ENCODE measurements around the gene HSP90AB1.

Gene HSP90AB1

DNA sequence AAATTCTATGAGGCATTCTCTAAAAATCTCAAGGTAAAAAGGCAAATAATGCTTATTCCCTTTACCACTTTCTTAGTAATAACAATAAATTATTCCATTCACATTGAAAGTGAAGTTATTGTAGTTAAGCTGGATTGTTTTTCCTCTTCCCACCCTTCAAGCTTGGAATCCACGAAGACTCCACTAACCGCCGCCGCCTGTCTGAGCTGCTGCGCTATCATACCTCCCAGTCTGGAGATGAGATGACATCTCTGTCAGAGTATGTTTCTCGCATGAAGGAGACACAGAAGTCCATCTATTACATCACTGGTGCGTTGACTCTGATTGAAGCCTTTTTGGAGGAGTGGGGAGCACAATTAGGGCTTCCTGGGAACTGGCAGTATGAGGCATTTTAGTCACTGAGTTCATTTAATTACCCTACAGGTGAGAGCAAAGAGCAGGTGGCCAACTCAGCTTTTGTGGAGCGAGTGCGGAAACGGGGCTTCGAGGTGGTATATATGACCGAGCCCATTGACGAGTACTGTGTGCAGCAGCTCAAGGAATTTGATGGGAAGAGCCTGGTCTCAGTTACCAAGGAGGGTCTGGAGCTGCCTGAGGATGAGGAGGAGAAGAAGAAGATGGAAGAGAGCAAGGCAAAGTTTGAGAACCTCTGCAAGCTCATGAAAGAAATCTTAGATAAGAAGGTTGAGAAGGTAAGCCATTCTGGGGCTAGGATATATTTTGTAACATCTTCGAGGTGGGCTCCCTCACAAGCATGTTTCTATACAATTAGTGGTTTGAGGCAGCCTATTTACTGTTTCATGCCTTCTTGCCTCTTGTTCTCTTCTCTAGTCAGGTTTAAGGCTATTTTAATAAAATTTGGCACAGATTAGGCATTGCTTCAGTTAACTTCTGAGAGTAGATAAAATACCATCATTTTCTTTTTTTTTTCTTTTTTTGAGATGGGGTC lies 4.9 kb downstream of the HSP90AB1 start:
- DNase-seq, result peak in 2 of 10 donors; percentile 22 to 34
- intact Hi-C loops (cut with DNase I), result no loop called here

DNA sequence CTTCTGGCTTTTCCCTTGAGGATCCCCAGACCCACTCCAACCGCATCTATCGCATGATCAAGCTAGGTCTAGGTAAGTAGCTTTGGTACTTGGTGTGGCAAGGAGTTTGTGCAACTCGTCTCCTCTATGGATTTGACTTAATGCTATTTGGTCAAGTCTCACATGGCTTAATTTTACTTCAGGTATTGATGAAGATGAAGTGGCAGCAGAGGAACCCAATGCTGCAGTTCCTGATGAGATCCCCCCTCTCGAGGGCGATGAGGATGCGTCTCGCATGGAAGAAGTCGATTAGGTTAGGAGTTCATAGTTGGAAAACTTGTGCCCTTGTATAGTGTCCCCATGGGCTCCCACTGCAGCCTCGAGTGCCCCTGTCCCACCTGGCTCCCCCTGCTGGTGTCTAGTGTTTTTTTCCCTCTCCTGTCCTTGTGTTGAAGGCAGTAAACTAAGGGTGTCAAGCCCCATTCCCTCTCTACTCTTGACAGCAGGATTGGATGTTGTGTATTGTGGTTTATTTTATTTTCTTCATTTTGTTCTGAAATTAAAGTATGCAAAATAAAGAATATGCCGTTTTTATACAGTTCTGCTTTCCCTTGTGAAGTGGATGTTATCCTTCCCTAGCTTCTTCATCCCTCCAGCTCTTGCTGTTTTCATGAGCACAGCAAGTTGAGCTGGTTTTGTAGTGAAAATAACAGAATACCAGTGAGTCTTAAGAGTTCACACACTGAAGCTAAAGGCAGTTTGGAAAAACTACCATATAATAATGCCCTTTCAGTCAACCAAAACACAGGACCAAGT lies 6.6 kb downstream of the HSP90AB1 start:
- intact Hi-C loops (cut with DNase I), result no loop called here
- peak in 2 of 10 donors; percentile 63 to 82 for DNase-seq

DNA sequence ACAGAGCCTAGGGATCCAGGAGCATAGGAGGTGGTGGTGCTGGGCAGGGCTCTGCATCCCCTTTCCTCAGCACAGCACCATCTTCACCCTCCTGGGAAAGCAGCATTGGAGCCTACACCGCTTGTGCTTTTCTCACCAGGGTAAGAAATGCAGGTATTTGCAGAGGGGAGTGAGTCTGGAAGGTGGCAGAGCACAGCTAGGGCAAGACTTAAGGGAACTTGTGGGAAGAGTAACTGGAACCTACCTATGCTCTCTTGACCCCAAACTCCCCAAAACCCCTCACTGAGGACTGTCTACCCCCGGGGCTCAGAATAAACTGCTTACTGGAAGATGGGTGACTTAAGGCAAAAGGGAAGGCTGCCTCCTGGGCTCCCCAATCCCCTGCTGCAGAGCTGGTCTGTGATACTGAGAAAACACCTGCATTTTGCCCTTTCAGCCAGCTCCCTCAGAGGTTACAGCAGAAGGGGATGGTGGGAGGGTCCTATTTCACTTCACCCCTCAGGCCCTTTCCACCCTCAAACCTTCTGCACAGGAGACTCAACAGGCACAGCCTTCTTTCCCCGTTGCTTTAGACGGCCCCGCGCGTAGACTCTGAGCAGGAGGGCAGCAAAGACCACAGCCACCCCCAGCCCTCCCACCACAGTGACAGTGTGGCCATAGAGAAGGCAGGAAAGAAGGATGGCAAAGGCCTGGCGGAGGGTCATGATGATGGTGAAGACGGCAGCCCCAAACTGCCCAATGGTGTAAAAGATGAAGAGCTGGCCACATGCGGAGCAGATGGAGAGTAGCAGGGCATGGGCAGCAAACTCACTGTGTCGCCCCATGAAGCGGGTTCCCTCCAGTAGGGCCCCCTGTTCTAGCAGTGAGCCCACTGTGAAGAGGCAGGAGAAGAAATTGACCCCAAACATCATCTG lies 7.5 kb downstream of the HSP90AB1 start:
- DNase-seq, result peak in 2 of 10 donors; percentile 67 to 79
- intact Hi-C loops (cut with DNase I), result no loop called here

DNA sequence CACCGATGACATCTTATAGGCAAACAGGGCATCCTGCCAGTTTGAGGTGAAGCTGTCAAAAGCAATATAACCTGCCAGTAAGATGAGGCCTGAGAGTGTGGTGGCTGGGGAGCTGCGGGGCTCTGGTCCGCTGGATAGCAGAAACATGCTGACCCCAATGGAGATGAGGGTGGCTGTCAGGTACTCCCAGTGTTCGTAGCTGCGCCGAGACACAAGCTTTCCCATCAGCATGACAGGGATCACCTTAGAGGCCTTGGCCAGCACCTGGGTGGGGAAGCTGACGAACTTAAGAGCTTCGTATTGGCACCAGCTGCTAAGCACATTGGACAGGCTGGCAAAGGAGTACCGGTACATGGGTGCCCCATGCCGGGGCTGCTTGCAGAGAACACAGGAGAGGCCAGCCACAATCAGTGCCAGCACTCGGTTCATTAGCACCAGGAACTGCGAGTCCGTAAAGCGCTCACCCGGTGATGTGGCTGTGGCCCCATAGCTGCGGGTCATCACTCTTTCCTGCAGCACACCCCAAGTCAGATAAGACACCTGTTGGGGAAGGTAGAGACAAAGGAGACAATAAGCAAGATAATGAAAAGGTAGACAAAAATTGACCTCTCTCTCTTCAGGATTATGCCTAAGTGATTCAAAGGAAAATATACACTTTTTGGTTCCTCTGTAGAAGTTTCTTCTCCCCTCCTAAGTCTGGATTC lies 8.4 kb downstream of the HSP90AB1 start:
- intact Hi-C loops (cut with DNase I), result no loop called here
- peak in 2 of 10 donors; percentile 80 to 81 for DNase-seq

DNA sequence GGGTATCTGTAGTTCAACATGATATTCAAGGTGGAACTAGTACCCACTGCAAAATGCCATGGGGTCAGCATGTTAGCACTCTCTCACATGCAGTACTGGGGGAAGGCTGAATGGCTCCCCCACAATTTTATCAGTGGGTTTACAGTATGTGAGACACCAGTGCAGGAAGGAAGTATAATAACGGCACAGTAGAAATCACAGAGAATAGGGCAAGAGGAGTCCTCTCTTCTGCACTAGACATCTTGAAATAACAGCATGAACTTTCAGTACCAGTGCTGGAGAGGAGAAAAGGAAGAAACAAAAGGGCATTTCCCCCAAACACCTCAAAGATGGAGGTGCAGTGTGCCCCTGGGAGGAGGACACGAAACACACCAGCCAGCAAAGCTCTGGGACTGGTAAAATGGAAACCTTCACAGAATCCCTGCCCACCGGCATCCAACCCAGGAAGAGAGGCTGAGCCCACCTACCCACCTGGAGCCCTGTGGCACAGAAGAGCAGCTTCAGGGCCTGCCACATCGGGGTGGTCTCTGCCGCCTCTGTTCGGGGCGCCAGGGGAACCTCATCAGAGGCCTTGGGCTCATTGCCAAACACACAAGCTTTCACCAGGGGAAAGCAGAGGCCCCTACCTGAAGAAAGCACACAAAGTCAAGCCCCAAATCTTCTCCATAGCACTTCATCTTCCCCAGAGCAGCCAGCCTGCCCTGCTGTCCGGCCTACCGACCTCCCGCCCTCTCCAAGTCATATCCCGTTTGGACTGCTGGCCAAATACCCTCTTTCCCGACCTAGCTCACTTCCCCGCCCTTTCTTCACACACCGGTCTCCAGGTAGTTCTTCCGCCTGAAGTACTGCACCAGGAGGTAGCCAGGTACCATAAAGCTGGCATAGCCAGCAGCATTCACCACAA lies 9.2 kb downstream of the HSP90AB1 start:
- DNase-seq, result peak in 2 of 10 donors; percentile 46 to 83
- intact Hi-C loops (cut with DNase I), result no loop called here

DNA sequence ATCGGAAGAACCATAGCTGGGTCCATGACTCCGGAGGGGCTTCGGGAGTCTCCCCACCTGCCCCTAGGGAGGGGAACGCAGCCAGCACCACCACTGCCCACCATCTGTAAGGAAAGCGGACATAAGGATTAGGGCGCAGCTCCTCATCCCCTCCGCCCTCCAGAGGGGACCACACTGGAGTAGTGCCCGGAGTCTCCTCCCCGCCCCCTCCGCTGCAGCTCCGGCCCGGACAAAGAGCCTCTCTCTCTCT lies 9.8 kb downstream of the HSP90AB1 start:
- intact Hi-C loops (cut with DNase I), result loop anchor here (1.0 kb wide), 1 partner anchor 9 kb away; the partner anchor contains the start of gene HSP90AB1
- no peak for DNase-seq

DNA sequence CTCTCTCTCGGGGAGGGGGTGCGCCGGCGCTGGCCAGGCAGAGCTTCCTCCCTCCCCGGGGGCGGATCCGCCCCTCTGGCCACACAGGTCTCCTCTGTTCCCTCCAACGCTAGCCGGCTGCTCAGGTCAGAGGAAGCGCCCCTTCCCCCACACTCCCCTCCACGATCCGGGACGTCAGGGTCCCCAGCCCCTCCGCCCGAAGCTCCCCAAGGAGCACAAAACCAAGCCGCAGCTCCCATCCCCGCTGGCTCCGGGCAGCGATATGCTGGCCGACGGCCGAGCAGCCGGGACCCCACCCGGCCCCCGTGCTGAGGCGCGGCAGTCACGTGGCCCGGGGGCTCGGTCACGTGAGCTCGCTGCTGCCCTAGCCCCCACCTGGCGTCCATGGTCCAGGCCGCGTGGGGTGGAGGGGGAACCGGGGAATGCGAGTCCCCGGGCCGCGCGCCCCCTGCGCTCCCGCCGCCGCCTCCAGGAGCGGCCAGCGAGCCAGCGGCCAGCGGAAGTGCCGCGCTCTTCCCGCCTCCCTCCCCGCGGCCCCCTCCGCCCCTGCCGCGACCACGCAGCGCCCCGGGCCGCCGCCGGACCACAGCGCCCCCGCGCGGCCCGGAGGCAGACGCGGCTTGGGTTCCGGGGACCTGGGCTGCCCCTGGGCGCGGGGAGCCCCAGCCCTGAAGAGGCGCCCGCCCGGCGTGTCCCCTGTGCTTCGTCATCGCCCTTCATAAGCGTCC lies 10.3 kb downstream of the HSP90AB1 start, which contains the start of gene SLC35B2:
Gene SLC35B2 (minus strand): TSS at position 504 of the 728 bp plus-strand sequence. CDS start 118 bp downstream, at position 386.
- DNase-seq, result peak; percentile 79 to 98 (median 86)
- intact Hi-C loops (cut with DNase I), result loop anchor here (1.0 kb wide), 1 partner anchor 10 kb away; the partner anchor contains the start of gene HSP90AB1

DNA sequence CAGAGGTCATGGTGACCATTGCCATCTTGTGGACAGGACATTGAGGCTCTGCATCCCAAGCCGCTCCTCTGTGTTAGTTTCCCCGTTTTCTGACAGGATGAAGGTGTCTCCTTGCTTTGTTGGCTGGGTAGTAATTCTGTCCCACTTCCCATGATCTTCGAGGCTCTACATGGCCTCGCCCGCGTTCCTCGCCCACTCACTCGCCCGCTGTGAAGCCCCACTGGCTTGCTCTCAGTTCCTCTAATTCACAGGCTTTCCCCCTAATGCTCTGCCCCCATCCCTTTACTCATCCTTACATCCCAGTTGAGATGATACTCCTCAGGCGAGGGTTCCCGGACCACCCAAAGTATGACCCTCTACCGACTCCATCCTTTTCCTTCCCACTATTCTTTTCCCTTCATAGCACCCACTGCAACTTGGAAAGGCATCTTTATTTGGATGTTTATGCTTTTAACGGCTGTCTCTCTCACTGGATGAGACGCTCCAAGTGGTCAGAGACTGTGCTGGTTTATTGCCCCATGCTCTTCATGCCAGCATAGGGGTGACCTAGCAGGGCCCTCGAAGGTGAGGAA lies 10.9 kb downstream of the HSP90AB1 start:
- intact Hi-C loops (cut with DNase I), result loop anchor here (1.0 kb wide), 1 partner anchor 11 kb away; the partner anchor contains the start of gene HSP90AB1
- no peak for DNase-seq

DNA sequence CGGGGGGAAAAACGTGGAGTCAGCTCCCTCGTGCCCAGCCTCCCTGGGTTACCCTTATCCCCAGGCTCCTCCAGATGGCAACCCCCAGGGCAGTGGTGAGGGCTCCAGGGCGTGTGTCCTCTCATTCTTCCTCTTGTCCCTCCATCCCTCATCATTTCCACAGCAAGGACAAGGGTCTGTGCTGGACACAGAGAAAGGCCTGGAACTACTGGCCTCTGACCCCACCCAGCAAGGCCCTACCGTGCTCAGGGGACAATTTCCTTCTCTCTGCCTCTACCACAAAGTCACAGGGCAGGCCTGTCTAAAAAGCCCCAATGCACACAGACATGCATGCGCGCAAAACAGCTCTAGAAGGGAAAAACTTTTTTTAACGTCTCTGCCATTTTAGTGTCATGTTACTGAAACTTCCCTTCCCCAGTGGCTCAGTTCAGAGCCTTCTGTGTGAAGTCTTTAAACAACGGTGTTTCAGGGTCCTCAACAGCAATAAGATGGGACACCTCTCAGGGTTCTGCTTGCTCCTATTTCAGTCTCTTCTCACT lies 11.5 kb downstream of the HSP90AB1 start:
- intact Hi-C loops (cut with DNase I), result no loop called here
- peak in 3 of 10 donors; percentile 46 to 61 (median 57) for DNase-seq

DNA sequence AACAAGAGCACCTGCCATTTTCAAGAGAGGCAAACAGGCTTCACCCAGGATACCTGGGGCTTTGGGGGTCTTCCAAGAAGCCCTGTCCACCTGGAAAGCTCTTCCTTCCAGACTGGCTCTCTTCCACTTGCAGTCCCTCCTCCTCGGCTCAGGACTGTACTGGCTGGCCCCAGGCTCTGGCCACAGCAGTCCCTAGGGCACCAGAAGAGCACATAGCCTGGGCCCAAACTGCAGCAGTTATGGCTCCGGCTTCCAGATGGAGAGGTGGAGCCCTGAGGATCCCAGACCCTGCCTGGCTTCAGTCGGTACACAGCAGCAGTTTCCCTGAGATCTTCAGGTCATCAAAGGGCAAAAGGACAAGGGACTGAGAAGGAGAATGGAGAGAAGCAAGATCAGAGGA lies 12.0 kb downstream of the HSP90AB1 start:
- DNase-seq, result peak in 2 of 10 donors; percentile 52 to 73
- intact Hi-C loops (cut with DNase I), result no loop called here

DNA sequence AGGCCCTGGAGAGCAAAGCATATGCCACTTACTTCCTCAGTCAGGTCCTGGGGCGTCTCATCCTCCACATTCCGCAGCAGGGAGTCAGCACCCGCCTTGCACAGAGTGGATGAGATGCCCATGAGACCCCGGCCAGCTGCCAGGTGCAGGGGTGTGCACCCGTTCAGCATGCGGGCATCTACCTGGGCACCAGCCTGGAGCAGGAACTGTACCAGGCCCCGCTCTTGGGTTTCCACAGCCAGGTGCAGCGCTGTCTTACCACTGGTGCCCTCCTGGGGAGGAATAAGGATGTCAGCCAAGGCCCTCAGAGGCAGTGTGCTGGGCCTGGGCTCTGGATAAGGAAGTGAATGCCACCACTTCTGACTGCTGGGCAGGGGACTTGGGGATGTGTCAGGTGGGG lies 13.1 kb downstream of the HSP90AB1 start:
- DNase-seq, result peak in 3 of 10 donors; percentile 54 to 72 (median 66)
- intact Hi-C loops (cut with DNase I), result no loop called here

DNA sequence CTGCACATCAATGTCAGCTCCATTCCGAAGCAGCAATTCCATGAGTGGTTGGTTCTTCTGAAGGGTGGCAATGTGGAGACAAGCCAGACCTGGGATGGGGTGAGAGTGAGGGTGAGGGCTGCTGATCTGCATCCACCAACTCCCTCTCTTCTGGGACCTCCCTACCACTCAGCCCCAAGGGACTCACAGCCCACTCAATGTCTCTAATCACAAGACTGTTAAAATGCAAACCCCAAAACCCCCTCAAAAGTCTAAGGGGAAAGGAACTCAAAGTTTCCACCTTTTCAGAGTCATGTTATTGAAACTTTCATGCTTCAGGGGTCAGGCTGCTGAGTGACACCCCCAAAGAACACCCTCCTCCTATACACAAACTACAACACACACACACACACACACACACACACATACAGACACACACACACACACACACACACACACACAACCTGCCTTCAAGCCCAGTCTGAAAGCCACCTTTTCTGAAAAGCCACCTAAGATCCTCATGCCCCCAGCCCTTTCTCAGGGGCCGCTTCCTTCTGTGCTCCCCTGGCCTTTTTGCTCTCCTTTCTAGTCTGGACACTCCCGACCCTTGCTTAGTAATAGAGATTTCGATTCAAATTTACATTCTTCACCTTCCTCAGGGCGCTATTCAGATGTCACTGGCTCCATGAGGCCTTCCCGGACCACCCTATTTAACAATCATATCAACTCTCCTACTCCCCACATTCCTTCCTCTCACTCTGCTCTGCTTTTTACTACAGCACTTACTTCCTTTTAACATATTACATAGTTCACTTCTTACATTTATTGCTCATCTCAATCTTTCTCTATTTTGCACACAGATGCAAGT lies 13.8 kb downstream of the HSP90AB1 start:
- peak in 3 of 10 donors; percentile 11 to 39 (median 20) for DNase-seq
- intact Hi-C loops (cut with DNase I), result no loop called here

DNA sequence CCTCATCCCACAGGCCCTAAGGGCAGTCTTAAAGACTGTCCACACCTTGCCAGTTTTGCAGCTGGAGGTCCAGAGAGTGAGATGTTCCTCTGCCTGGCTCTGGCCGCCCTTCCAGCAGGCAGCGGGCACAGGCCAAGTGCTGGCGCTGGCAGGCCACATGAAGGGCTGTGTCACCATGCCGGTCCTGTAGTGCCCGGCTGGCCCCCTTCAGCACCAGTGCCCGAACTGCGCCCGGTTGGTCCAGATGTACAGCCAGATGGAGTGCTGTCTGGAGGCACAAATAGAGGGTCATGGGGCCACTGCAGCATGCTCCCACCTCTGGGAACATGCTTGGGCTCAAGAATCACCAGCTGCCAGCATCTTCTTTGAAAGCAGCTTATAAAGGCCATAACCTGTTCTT lies 14.7 kb downstream of the HSP90AB1 start:
- intact Hi-C loops (cut with DNase I), result no loop called here
- DNase-seq, result peak in 4 of 10 donors; percentile 8 to 68 (median 40)

DNA sequence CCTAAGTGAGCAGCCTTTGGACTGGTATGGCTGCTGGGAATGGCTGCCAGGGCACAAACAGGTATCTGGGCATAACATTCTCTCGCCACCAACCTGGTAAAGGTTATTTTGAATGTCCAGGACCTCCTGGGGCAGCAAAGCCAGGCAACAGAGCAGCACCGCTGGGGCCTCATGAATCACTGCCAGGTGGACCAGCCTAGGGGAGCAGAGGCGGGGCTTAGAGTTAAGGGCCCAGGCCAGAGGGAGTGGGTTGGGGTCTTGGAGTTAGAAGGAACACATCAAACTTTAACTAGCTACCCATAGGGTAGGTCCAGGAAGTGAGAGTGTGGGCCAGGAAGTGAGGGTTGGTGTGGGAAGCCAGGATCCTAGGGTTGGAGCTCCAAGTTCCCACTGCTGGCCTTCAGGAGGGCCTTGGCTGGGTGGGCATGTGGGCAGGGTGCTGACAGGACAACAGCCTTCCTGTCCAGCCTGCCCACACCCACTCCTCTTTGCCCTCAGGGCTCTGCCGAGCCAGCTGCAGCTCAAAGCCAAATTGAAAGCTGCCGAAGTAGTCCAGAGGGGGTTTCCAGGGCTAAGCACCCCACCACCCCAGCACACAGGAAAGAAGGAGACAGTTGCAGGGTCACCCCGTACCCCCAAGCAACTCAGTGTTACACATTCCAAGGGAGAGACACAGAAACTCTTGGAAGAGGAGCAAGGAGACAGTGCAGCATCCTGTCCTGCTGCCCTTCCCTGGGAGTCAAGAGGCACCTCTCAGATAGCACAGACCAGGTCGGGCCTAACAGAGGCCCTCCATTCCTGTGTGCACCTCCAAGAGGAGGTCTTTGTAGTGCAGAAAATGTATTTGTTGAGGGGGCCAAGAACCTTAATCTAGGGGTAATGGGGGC lies 15.8 kb downstream of the HSP90AB1 start:
- intact Hi-C loops (cut with DNase I), result no loop called here
- DNase-seq, result peak in 3 of 10 donors; percentile 19 to 75 (median 55)

Measured in posterior cingulate gyrus (tissue), 11 donors.